ENCODE measurements around the gene MCF2L. TPM values are rescaled to one million over a fixed set of nuclear protein-coding genes. Genes with fewer than 3 reads are reported as not detected.

Gene MCF2L
- total RNA-seq, 1 donor, result 5.8 TPM

DNA sequence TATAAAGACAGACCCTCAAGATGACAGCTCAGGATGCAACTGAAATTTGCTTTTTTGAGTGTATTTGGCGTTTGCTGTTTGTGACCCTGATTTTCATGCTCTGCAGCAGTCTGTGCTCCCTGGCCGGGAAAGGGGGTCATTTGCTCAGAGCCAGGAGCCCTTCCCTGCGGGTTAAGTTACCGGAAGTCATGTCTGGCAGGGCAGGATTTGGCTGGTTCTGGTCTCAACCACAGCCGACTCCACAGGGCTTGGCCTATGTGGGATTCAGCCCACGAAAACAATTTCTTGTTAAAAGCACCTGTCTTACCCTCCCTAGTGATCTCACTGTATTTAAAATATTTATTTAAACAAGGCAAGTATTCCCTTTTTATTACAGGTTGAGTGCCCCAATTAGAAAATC lies 22.6 kb downstream of the MCF2L start:
- H3K9me3 ChIP-seq (ENCODE audit: low read depth, low read length), result no peaks in the 10 kb centered on the region
- no peaks in the 10 kb centered on the region for H3K27me3 ChIP-seq (ENCODE audit: insufficient read depth, low read length)
- no peak overlapping the region for H3K4me3 ChIP-seq (ENCODE audit: low read length)
- no peaks in the 10 kb centered on the region for H3K4me1 ChIP-seq (ENCODE audit: insufficient read depth, low read length)

DNA sequence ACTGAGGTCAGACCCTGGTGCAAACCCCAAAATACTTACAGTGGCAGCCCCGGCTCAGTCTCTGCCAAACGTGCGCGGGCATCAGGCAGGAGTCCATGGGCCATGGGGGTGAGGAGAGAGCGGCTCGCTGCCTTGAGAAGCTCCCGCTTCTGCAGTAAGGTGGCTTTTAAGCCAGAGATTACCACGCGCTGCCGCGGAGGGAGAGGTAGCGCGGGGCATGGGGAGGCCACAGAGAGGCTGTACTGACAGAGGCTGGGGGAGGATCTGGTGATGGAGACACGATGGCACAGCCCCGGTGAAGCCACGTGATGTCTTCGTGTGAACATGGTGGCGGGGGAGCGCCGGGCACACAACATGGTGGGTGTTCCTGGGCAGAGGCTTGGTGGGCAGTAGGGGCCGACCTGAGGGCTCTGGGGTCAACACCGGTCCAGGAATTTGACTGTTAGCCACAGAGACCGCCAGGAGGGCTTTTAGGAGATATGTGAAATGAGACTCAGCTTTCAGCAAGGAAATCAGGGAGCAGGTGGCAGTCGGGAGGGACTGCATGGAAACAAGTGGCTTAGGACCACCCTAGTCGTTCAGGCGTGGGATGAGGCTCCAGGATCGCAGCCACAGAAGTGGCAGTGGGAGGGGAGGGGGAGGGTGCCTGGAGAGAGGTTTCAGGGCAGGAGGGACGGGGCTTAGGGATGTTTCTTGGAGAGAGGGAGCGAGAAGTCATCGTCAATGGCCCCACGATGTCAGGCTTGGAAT lies 24.1 kb downstream of the MCF2L start:
- Histone ChIP-seq H3K9me3 (ENCODE audit: low read depth, low read length) (no peaks in the 10 kb centered on the region), H3K4me1 (ENCODE audit: insufficient read depth, low read length) (no peaks in the 10 kb centered on the region), H3K27me3 (ENCODE audit: insufficient read depth, low read length) (no peaks in the 10 kb centered on the region), H3K4me3 (ENCODE audit: low read length) (no peak overlapping the region)

DNA sequence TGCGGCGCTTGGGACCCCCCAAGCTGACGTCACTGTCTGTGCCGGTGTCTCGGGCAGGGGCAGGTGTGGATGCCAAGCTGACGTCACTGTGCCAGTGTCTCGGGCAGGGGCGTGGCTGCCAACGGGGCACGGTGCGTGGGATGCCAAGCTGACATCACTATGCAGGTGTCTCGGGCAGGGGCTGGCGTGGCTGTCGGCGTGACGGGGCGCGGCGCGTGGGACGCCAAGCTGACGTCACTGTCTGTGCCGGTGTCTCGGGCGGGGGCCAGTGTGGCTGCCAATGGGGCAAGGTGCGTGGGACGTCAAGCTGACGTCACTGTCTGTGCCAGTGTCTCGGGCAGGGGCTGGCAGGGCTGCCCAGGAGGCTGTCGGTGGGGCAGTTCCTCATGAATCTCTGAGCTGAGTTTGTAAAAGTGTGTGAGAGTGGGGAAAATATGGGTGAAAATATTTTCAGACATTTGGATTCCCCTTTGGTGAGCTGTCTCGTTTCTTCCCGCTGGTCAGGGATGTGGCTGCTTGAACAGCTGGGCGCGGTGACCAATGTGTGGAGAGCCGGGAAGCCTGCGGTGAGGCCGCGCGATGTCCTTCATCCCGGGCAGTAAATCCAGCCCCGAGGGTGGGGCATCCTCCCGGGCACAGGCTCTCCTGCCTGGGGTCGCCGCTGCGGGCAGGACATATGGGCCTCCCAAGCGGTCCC lies 25.2 kb downstream of the MCF2L start:
- Histone ChIP-seq H3K4me1 (ENCODE audit: insufficient read depth, low read length) (no peaks in the 10 kb centered on the region), H3K4me3 (ENCODE audit: low read length) (no peak overlapping the region), H3K9me3 (ENCODE audit: low read depth, low read length) (no peaks in the 10 kb centered on the region), H3K27me3 (ENCODE audit: insufficient read depth, low read length) (no peaks in the 10 kb centered on the region)

DNA sequence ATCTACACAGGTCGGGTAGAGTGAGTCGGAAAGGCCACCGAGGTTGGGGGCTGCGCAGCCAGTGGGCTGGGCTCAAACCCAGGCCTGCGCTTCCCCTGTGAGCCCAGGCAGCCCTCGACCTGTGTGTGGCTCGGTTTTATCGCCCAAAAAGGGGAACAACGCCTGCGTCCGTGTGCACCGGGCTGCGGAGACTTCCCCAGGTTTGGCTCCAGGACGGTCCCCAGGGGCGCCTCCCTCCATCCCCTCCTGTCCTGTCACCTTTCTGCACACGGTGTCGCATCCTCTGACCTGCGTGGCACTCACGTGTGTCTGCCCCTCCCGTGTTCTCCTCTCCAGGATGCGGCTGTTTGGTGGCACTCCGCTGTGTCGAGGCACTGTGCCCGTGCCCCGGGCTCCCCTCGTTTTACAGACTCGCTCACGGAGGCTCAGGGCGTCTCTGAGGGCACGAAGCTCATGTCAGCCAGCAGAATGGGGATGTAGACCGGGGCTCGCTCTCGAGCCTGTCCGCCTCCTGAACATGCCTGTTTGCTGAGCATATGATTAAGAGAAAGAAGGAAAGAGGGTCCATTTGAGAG lies 25.9 kb downstream of the MCF2L start:
- Histone ChIP-seq H3K27me3 (ENCODE audit: insufficient read depth, low read length) (no peaks in the 10 kb centered on the region), H3K9me3 (ENCODE audit: low read depth, low read length) (no peaks in the 10 kb centered on the region), H3K4me3 (ENCODE audit: low read length) (no peak overlapping the region), H3K4me1 (ENCODE audit: insufficient read depth, low read length) (no peaks in the 10 kb centered on the region)

DNA sequence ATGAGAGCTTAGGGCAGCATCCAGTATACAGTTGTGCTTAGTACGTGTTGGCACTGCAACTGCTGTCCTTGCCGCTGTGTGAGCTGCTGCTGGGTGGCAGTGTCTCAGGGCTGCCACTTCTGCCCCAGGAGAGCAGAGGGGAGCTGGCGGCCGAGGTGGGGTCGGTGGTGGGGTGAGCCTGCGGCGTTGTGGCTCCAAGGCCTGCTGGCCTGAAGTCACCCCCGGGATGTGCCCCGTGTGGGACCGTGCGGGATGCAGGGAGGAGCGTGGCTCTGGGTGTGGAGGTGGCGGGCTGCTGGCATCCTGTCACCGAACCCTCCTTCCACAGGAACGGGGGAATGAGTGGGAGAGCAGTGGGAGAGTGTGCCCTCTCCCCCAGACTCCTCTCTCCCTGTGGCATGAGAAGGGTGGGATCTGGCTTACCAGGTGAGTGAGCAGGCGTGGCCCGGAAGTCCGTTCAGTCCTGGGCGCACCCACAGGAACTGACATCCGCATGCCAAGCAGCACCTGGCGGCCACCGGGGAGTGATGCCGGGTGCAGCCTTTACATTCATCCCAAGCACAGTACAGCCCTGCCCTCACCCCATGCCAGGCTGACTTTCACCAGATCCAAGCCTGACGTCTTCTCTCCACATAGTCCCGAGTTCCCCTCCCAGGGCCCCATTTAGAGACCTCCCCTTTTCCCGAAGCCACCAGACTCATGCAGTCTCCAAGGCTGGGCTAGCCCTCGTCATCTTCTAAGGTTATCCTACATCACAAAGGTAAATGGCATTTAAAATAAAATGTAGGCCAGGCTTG lies 26.6 kb downstream of the MCF2L start:
- Histone ChIP-seq H3K4me1 (ENCODE audit: insufficient read depth, low read length) (no peaks in the 10 kb centered on the region), H3K9me3 (ENCODE audit: low read depth, low read length) (no peaks in the 10 kb centered on the region), H3K4me3 (ENCODE audit: low read length) (no peak overlapping the region), H3K27me3 (ENCODE audit: insufficient read depth, low read length) (no peaks in the 10 kb centered on the region)

DNA sequence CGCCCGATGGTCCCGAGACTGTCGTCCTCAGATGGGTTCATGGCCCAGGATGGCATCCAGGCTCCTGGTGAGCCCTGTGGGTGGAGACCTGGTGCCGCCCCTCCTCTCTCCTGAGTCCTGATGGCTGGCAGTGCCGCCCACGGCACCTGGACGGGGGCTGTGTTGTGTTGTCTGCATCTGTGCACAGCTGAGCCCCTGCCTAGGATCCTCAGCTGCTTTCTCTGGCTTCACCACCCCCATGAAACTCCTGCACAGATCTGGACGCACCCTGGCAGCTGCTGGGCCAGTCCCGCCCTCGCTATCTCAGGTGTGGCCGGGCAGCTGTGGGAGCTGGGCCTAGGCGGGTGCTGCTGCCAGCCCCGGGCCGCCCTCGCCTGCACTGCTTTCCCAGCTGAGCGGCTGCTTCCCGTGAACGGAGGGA lies 27.7 kb downstream of the MCF2L start:
- Histone ChIP-seq H3K4me1 (ENCODE audit: insufficient read depth, low read length) (no peaks in the 10 kb centered on the region), H3K4me3 (ENCODE audit: low read length) (no peak overlapping the region), H3K27me3 (ENCODE audit: insufficient read depth, low read length) (no peaks in the 10 kb centered on the region), H3K9me3 (ENCODE audit: low read depth, low read length) (no peaks in the 10 kb centered on the region)

DNA sequence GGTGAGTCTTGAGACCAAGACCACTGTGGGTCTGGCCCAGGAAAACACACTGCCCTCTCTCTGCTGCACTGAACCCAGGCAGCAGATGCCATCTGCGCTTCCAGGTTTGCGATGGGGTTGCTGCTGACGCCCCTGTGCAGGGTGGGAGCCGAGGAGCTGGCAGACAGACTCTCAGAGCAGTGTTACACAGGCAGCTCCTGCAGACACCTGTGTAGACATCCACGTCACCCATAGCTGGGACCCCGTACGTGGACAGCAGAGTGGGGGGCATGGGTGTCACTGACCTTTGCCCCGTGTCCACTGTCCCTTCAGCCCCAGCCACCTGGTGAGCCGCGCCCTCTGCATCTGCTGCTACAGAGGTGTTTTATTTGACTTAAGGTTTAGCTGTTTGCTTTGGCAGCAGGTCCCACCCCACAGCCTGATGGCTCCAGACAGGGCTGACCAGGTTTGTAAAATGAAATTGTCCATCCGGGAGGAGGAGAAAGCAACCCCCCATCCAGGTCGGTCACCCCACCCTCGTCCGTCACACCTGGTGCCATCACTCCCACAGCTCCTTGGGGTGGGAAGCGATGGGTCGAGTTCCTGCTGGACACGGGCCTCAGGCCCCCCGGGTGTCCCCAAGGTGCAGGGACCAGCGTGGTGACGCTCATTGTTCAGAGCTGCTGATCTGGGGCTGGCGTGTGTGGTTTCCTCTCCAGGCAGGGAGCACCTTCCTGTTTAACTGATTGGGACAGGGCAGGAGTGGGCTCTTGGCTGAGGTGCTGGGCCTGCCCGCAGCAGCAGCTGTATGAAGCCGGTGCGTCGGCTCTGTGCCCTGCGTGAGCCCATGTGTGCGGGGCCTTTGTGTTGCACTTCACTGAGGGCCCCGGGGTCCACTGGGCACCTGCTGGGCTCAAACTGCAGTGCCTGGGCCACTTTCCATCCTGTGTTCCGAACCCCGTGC lies 28.4 kb downstream of the MCF2L start:
- no peaks in the 10 kb centered on the region for H3K4me1 ChIP-seq (ENCODE audit: insufficient read depth, low read length)
- no peaks in the 10 kb centered on the region for H3K27me3 ChIP-seq (ENCODE audit: insufficient read depth, low read length)
- H3K4me3 ChIP-seq (ENCODE audit: low read length), result no peak overlapping the region
- H3K9me3 ChIP-seq (ENCODE audit: low read depth, low read length), result no peaks in the 10 kb centered on the region

DNA sequence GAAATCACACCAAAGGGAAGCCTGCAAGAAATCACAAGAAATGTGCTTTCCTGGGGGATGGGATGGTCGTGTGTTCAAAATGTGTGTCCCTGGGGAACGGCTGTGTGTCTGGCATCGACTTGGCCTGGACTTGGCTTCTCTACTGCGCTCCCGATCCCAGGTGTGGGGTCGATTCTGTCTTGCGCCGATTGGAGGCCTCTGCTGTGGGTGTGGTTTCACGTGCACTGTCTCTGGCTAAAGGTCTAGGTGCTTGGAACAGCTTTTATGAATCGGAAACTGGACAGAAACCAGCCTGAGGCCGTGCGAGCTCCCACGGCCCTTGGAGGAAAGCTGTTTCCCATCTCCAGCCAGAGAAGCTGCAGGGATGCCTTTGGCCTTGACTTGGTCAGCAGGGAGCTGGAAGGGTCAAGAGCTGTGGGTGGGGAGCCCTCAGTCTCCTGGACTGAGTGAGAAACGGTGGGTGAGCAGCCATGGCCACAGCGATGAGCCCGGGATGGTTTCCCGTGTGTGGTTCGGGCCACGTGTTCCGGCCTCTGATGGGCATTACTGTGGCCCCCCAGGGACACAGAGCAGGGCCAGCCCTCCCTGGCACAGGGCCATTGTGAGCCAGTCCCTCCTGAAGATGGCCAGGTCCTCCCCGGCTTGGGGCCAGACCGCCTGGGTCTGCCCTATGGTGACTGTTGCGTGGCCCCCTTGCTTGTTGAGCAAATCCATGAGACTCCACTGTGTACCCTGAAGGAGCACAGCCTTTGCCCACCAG lies 29.7 kb downstream of the MCF2L start:
- Histone ChIP-seq H3K9me3 (ENCODE audit: low read depth, low read length) (no peaks in the 10 kb centered on the region), H3K27me3 (ENCODE audit: insufficient read depth, low read length) (no peaks in the 10 kb centered on the region), H3K4me1 (ENCODE audit: insufficient read depth, low read length) (no peaks in the 10 kb centered on the region), H3K4me3 (ENCODE audit: low read length) (no peak overlapping the region)

DNA sequence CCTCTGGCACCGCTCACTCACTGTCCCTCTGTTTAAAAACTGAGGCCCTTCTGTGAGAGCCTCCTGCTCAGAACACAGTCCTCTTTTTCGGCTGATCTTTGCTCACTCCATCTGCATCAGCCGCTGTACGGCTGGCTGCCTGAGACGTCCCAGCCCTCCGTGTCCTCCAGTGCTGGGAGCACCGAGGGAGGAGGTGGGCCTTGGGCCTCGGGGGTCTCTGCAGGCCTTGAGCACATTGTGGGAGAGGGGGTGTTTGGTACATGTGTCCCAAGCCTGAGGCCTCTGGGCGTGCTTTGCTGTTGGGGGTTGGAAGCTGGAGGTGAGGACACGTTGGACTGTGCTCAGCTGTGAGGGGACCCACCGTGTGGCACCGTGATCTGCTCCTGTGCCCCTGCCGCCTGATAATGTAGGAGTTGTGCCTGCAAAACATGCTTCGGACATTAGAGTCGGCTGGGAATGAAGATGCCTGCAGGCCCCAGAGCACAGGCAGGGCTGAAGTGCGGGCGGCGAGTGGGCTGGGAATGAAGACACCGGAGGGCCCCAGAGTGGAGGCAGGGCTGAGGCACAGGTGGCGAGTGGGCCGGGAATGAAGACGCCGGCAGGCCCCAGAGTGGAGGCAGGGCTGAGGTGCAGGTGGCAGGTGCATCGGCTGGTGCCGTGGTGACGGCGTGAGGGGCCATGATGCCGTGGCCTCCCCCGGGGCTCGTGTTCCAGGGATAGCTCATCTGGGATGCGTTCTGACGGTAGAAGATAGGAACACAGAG lies 30.6 kb downstream of the MCF2L start:
- H3K4me3 ChIP-seq (ENCODE audit: low read length), result no peak overlapping the region
- H3K9me3 ChIP-seq (ENCODE audit: low read depth, low read length), result no peaks in the 10 kb centered on the region
- H3K27me3 ChIP-seq (ENCODE audit: insufficient read depth, low read length), result no peaks in the 10 kb centered on the region
- no peaks in the 10 kb centered on the region for H3K4me1 ChIP-seq (ENCODE audit: insufficient read depth, low read length)

DNA sequence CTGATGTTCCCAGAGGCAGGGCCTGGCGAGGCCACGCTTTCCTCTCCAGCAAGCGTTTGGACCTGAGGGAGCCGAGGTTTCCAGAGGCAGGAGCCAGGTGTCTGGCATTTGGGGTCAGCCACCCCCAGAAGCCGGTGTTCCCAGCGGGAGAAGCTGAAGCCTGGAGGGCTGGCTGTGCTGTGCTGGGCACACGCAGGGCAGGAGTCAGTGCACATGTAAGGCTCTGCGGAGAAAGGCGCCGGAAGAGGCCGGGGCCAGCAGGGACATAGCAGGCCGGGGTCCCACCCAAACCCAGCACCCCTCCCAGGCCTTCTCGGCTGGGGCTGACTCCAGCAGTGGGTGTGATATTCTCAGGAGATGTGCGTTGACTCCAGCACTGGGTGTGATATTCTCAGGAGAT lies 31.6 kb downstream of the MCF2L start:
- Histone ChIP-seq H3K4me1 (ENCODE audit: insufficient read depth, low read length) (peaks cover under 1% of the 10 kb centered on the region), H3K9me3 (ENCODE audit: low read depth, low read length) (no peaks in the 10 kb centered on the region), H3K4me3 (ENCODE audit: low read length) (no peak overlapping the region), H3K27me3 (ENCODE audit: insufficient read depth, low read length) (no peaks in the 10 kb centered on the region)

DNA sequence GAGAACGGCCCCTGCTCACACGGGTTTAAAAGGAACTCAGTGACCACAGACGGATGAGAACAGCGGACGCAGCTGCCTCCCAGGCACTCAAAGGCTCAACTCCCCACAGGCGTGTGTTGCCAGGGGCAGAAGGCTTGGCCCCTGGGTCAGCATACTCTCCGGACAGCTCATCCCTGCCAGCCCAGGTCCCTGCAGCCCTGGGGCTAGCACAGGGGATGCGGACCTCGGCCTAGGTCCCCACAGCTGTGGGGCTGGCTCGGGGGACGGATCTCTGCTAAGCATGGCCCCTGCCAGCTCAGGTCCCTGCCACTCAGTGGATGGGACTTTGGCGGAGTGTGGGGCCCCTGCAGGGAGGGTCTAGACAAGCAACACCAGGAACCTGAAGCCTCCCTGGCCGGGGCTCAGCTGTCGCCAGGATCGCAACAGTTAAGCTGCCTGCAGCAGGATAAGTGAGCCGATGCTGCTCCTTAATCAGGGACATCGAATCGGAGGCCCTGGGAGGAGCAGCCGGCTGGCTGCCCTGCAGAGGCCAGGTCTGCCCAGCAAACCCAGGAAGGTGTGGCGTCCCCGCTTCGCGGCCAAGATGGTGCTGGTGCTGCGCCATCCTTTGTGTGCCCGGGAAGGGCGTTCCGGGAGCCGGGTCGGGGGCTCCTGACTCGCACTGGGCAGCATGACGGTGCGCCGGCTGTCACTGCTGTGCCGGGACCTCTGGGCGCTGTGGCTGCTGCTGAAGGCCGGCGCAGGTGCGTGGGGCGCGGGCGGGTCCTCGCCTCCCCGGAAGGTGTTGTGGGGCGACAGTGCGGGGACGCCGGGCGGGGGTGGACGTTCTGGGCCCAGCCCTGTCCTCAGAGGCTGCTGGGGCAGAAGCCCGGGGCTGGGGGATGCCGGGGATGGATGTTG lies 32.5 kb downstream of the MCF2L start:
- H3K27me3 ChIP-seq (ENCODE audit: insufficient read depth, low read length), result no peaks in the 10 kb centered on the region
- H3K4me1 ChIP-seq (ENCODE audit: insufficient read depth, low read length), result peaks cover 6% of the 10 kb centered on the region
- no peaks in the 10 kb centered on the region for H3K9me3 ChIP-seq (ENCODE audit: low read depth, low read length)
- no peak overlapping the region for H3K4me3 ChIP-seq (ENCODE audit: low read length)

DNA sequence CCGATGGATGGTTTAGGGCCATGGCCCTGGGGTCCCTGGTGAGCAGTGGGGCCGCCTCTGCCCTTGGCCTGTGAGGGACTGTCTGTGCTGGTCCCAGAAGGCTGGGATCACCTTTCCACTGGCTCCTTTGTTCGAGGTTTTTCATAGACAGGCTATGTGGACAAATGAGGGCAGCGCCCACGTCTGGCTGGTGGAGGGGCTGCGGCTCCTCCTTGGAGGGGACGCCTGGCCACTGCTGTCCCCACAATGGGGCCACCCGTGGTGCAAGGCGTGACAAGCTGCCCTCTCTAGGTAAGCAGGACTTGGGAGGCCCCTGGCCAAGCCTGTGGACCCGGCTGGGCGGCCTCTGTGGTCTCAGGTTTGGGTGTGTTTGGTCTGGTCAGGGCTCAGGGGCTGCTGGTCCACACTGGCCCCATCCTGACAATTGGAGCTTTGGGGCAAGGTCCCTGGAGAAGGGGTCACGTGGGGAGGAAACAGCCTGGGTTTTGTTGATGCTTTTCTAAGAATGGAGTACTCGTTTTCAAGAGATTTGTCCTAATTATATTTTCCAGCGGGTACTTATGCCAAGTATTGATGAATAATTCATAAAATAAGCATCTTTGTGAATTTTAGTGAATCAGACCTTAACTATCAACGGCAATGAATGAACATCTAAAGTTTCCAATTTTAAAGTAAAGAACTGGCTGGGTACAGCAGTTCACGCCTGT lies 33.3 kb downstream of the MCF2L start:
- no peak overlapping the region for H3K4me3 ChIP-seq (ENCODE audit: low read length)
- H3K9me3 ChIP-seq (ENCODE audit: low read depth, low read length), result no peaks in the 10 kb centered on the region
- peaks cover 6% of the 10 kb centered on the region for H3K4me1 ChIP-seq (ENCODE audit: insufficient read depth, low read length)
- H3K27me3 ChIP-seq (ENCODE audit: insufficient read depth, low read length), result no peaks in the 10 kb centered on the region

Data from mononuclear cell (primary cell).